ENCODE data around the gene CD34. TPM values are rescaled to one million over a fixed set of nuclear protein-coding genes. Genes with fewer than 3 reads are reported as not detected.
A peak's percentile ranks its signal among the peaks of the same experiment; 100 is the strongest.

The CD34 gene
- total RNA-seq, 1 donor = 0.42 TPM

- H3K4me1 ChIP-seq (ENCODE audit: insufficient read depth, low read length) = peaks cover 79% of the 10 kb centered on the region
- H3K27me3 ChIP-seq (ENCODE audit: insufficient read depth, low read length) = no peaks in the 10 kb centered on the region
- H3K4me3 ChIP-seq (ENCODE audit: low read length) = peak overlapping the region; percentile 76
- H3K9me3 ChIP-seq (ENCODE audit: low read depth, low read length) = no peaks in the 10 kb centered on the region
Measured at GRCh38 chr1:207866471-207867135, 44.3 kb downstream of the CD34 start.

DNA sequence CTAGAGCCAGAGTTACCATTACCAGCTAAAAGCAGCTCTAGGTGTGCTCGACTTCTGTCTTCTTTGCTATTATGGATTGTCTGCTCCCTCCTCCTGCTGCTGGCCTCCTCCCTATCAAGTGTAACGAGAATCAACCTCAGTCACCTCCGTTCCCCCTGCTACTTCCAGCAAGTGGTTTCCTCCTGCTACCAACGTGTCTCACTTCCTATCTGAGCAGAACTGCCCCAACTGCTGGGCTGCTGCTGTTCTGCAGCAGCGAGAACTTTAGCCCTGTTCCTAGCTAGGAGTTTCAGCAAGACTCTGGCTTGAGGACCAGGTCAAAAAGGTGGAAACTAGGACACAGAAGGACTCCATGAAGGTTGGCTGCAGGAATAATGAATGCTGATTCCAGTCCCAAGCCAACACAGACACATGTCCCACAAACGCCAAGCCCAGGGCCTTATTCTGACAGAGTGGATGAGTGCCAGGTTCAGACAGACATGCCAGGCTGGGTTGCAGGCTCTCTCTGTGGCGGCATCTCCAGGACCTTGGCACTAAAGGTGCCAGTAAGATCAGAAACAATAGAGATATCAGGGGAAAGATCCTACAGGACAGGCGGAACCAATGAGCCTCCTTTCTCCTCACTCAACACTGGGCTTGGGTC, 46.9 kb downstream of the CD34 start:
- no peaks in the 10 kb centered on the region for H3K9me3 ChIP-seq (ENCODE audit: low read depth, low read length)
- no peaks in the 10 kb centered on the region for H3K27me3 ChIP-seq (ENCODE audit: insufficient read depth, low read length)
- H3K4me1 ChIP-seq (ENCODE audit: insufficient read depth, low read length) = peaks cover 74% of the 10 kb centered on the region
- H3K4me3 ChIP-seq (ENCODE audit: low read length) = no peak overlapping the region

DNA sequence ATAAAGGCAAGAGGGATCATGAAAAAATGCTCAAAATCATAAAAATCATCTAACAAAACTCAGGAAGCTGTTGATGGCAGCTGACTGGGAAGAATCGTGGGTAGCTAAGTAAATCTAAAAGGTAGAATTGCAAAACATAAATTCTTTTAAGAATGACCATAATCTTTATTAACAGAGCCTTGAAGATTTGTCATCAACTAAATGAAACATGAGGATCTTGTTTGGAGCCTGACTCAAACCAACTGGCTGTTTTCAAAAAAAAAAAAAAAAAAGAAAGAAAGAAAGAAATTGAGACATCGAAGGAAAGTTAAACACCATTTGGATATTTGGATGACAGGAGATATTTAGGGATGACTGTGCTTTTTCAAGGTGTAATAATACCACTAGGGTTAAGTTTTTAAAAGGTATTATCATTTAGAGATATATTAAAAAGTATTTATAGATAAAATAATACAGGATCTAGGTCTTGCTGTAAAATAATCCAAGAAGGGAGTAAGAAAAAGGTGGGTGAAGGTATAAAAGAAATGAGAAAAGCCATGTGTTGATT, 48.6 kb downstream of the CD34 start:
- Histone ChIP-seq H3K4me3 (ENCODE audit: low read length) (no peak overlapping the region), H3K4me1 (ENCODE audit: insufficient read depth, low read length) (peaks cover 85% of the 10 kb centered on the region)

GRCh38 chr1:207861442-207862177, 49.3 kb downstream of the CD34 start:
- Histone ChIP-seq H3K9me3 (ENCODE audit: low read depth, low read length) (no peaks in the 10 kb centered on the region), H3K27me3 (ENCODE audit: insufficient read depth, low read length) (no peaks in the 10 kb centered on the region), H3K4me1 (ENCODE audit: insufficient read depth, low read length) (peaks cover 85% of the 10 kb centered on the region), H3K4me3 (ENCODE audit: low read length) (no peak overlapping the region)

More for the DNA sequence above, 48.6 kb downstream of the CD34 start:
- no peaks in the 10 kb centered on the region for H3K9me3 ChIP-seq (ENCODE audit: low read depth, low read length)
- no peaks in the 10 kb centered on the region for H3K27me3 ChIP-seq (ENCODE audit: insufficient read depth, low read length)

- Histone ChIP-seq H3K4me1 (ENCODE audit: insufficient read depth, low read length) (peaks cover 81% of the 10 kb centered on the region), H3K27me3 (ENCODE audit: insufficient read depth, low read length) (no peaks in the 10 kb centered on the region), H3K4me3 (ENCODE audit: low read length) (no peak overlapping the region), H3K9me3 (ENCODE audit: low read depth, low read length) (no peaks in the 10 kb centered on the region)
Measured at GRCh38 chr1:207860531-207860930, 50.4 kb downstream of the CD34 start.

- Histone ChIP-seq H3K9me3 (ENCODE audit: low read depth, low read length) (no peaks in the 10 kb centered on the region), H3K4me3 (ENCODE audit: low read length) (no peak overlapping the region), H3K27me3 (ENCODE audit: insufficient read depth, low read length) (no peaks in the 10 kb centered on the region), H3K4me1 (ENCODE audit: insufficient read depth, low read length) (peaks cover 79% of the 10 kb centered on the region)
Measured at GRCh38 chr1:207858806-207859205, 52.1 kb downstream of the CD34 start.

DNA sequence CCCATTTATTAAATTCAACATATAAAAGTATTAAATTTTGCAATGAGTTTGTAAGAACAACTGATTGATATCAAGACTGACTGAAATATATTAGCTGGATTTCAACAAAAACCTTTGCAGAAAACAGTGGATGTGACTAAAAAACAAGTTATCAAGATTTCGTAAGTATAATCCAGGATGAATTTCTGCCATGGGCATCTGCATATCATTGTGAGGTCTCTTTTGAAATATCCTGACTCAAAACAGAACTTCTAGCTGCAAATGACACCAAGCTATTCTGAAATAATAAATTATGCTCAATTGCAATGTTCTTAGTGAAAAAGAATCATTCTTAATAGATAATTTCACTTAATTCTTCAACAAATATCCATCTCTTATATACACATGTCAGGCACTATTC, 52.6 kb downstream of the CD34 start:
- Histone ChIP-seq H3K27me3 (ENCODE audit: insufficient read depth, low read length) (no peaks in the 10 kb centered on the region), H3K9me3 (ENCODE audit: low read depth, low read length) (no peaks in the 10 kb centered on the region), H3K4me1 (ENCODE audit: insufficient read depth, low read length) (peaks cover 79% of the 10 kb centered on the region), H3K4me3 (ENCODE audit: low read length) (no peak overlapping the region)

GRCh38 chr1:207857447-207857846, 53.5 kb downstream of the CD34 start:
- peaks cover 82% of the 10 kb centered on the region for H3K4me1 ChIP-seq (ENCODE audit: insufficient read depth, low read length)
- H3K27me3 ChIP-seq (ENCODE audit: insufficient read depth, low read length) = no peaks in the 10 kb centered on the region
- no peaks in the 10 kb centered on the region for H3K9me3 ChIP-seq (ENCODE audit: low read depth, low read length)
- H3K4me3 ChIP-seq (ENCODE audit: low read length) = no peak overlapping the region

DNA sequence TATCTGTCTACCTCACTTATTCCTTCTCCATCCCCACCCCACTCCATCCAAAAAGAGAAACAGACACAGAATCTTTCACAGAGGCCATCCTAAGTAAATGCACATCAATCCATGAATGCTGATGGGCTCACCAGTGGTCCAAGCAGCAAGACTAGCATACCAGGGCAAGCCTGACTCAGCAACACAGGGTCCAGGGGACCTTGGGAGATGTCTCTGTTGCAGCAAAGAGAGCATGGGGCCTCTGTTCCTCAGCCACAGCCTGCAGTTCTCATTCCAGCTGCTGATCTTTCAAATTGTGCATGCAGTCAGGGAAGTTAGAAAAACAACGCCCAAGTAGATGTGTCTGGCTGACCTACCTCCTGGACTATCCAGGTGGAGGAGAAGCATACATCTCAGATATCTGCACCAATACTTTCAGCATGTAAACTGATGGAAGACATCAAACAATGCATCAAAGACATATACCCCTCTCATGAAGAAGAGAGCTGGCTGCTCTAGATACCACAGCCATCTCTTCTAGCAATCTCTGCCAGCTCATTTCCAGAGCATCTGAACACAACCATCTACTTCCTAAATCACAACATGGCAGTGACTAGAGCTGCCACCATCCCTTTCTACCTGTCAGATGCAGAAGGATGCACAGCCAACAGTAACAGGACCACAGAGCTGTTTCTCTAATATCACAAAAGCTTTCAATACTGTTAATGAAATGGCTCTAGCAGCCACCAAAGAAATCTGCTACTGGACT, 54.5 kb downstream of the CD34 start:
- H3K4me1 ChIP-seq (ENCODE audit: insufficient read depth, low read length) = peaks cover 86% of the 10 kb centered on the region
- H3K27me3 ChIP-seq (ENCODE audit: insufficient read depth, low read length) = no peaks in the 10 kb centered on the region
- no peak overlapping the region for H3K4me3 ChIP-seq (ENCODE audit: low read length)
- H3K9me3 ChIP-seq (ENCODE audit: low read depth, low read length) = no peaks in the 10 kb centered on the region

- H3K27me3 ChIP-seq (ENCODE audit: insufficient read depth, low read length) = no peaks in the 10 kb centered on the region
- no peak overlapping the region for H3K4me3 ChIP-seq (ENCODE audit: low read length)
- no peaks in the 10 kb centered on the region for H3K9me3 ChIP-seq (ENCODE audit: low read depth, low read length)
- H3K4me1 ChIP-seq (ENCODE audit: insufficient read depth, low read length) = peaks cover 94% of the 10 kb centered on the region
Measured at GRCh38 chr1:207854001-207854400, 56.9 kb downstream of the CD34 start.

DNA sequence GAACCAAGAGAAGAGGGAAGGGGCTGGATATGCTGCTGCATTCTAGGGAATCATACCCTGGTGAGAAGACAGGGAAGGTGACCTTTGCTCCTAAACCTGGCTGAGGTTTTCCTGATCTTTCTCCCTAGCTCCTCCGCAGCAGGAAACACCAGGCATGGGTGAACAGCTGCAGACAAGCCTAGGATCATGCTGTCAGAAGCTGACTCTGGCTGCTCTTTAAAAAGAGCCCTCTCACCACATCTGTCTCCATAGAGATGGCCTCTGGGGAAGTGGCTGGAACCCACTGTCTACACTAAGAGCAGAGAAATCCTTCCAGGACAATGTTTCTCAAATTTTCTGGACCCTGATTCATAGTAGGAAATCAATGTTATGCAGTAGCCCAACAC, 57.6 kb downstream of the CD34 start:
- peaks cover 93% of the 10 kb centered on the region for H3K4me1 ChIP-seq (ENCODE audit: insufficient read depth, low read length)
- H3K27me3 ChIP-seq (ENCODE audit: insufficient read depth, low read length) = no peaks in the 10 kb centered on the region
- no peaks in the 10 kb centered on the region for H3K9me3 ChIP-seq (ENCODE audit: low read depth, low read length)
- H3K4me3 ChIP-seq (ENCODE audit: low read length) = no peak overlapping the region

DNA sequence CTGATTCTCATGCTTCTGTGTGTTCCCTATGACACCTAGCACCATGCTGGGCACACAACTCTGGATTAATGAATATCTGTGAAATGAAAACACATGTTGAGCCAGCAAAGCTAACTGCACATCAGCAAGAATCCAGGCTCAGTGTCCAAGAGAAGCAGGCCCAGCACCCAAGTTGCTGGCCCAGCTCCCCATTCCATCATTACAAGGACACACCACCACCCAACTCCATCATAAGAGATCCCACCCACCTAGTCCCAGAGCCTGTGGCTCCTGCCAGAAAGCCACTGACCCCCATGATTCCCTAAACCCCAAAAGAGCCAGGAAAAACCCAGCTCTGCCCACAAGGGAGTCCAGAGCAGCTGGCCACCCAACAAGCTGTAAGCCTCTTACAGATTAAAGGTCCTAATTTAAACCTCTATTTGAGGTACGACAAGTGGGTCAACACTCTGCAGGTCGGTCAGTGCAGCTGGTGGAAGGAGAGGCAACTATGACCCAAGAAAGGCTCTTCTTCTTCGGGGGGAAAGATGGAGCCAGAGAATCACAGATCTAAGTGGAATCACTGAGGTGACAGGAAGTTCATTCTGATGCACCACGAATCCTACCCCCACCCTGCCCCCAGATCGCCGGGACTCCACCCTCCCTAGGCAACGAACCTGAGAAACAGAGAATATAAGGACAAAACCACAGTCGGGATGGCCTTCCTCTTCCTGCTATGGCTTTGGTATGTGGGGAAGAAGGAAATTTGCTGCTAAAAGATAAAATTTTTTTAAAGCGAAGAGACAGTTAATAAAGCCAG, 58.2 kb downstream of the CD34 start:
- Histone ChIP-seq H3K9me3 (ENCODE audit: low read depth, low read length) (no peaks in the 10 kb centered on the region), H3K27me3 (ENCODE audit: insufficient read depth, low read length) (no peaks in the 10 kb centered on the region), H3K4me3 (ENCODE audit: low read length) (no peak overlapping the region), H3K4me1 (ENCODE audit: insufficient read depth, low read length) (peaks cover 93% of the 10 kb centered on the region)

DNA sequence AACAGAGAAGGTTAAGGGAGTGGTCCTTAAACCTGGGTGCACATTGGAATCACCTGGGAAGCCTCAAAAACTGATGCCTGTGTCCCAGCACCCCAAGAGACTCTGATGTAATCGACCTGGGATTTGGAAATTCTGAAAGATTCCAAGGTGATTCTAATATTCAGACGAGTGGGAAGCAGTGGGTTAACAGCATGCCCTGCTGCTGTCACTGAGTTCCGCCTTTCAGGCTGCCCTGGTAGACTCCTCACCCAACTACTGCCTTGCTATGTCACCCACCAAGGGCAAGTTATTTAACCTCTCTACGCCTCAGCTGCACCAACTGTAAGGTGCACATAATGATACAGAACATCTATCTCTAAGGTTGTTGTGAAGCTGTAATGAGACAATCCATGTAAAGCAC, 59.2 kb downstream of the CD34 start:
- H3K4me3 ChIP-seq (ENCODE audit: low read length) = no peak overlapping the region
- no peaks in the 10 kb centered on the region for H3K9me3 ChIP-seq (ENCODE audit: low read depth, low read length)
- no peaks in the 10 kb centered on the region for H3K27me3 ChIP-seq (ENCODE audit: insufficient read depth, low read length)
- H3K4me1 ChIP-seq (ENCODE audit: insufficient read depth, low read length) = peaks cover 92% of the 10 kb centered on the region

Measured in mononuclear cell (primary cell).